C4-2B (cell line): Measurements from ENCODE around the gene ARMH1.

ENCODE experiments used
- H3K27ac ChIP-seq: fragments of 450-650 bp; 2 replicates; pipeline ENCODE4 v1.5.1; 2017
- ZFX ChIP-seq: fragments of 450-650 bp; IDR thresholded peaks from 2 replicates; pipeline ENCODE4 v1.6.1; 2017
- TF ChIP-seq, protein P1 (sequence below): fragments of 450-650 bp; conservative IDR thresholded peaks from 2 replicates; pipeline ENCODE4 v1.5.1; 2017; ENCODE audit warnings: mild to moderate bottlenecking

The ARMH1 gene

DNA sequence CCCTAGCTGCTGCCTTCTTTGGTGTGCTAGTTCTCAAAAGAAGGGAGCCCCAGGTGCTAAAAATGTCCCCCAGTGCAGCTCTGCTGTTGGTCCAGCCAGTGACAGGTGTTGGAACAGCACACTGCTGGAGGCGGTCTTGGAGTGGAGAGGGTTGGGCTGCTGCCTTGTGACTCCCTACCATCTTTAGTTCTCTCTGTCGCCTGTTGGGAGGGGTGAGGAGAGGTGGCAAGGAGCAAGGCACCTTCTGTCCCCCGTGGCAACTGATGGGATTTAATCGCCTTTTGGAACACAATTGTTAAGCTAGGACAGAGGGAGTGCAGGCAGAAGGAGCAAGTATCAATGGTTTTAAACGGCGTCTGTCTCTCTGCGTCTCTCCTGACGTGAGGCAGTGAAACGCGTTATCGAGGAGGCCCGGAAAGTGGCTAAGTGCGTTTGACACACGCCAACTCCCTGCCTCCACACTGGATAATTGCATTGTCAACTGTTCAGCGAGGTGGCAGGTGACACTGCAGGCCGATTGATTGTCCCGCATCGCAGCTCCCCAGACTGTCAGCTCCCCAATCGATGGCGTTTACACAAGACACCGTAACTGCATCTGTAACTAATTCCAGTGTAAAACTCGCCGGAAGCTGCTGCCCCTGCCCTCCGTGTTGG lies 34.2 kb upstream of the ARMH1 start:
- no peak overlapping the region for H3K27ac ChIP-seq
- TF ChIP-seq, protein P1, sequence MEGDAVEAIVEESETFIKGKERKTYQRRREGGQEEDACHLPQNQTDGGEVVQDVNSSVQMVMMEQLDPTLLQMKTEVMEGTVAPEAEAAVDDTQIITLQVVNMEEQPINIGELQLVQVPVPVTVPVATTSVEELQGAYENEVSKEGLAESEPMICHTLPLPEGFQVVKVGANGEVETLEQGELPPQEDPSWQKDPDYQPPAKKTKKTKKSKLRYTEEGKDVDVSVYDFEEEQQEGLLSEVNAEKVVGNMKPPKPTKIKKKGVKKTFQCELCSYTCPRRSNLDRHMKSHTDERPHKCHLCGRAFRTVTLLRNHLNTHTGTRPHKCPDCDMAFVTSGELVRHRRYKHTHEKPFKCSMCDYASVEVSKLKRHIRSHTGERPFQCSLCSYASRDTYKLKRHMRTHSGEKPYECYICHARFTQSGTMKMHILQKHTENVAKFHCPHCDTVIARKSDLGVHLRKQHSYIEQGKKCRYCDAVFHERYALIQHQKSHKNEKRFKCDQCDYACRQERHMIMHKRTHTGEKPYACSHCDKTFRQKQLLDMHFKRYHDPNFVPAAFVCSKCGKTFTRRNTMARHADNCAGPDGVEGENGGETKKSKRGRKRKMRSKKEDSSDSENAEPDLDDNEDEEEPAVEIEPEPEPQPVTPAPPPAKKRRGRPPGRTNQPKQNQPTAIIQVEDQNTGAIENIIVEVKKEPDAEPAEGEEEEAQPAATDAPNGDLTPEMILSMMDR = no peak

GRCh38 chr1:44641126-44642102 lies 33.1 kb upstream of the ARMH1 start:
- TF ChIP-seq ZFX = no peak
- TF ChIP-seq, protein P1 = no peak
- H3K27ac ChIP-seq = no peak overlapping the region

DNA sequence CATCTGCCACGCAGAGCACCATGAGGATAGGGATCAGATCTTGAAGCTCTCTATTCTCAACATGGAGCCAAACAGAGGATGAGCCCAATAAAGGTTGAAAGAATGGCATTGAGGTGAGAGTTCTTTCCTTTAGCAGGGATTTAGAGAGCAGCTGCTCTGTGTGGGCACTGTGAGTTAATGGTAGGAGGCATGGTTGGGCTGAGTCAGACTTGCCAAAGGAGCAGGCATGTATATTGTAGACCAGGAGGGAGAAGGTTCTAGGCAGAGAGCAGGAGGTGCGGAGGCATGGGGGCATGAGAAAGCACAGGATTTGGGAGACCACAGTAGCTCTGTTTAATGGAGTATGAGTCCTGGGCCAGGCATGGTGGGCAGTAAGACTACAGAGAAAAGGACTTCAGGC lies 32.3 kb upstream of the ARMH1 start:
- TF ChIP-seq ZFX = no peak
- TF ChIP-seq, protein P1 = no peak
- no peak overlapping the region for H3K27ac ChIP-seq

GRCh38 chr1:44642925-44643324 lies 31.6 kb upstream of the ARMH1 start:
- TF ChIP-seq, protein P1 = no peak
- TF ChIP-seq ZFX = no peak
- H3K27ac ChIP-seq = no peak overlapping the region

DNA sequence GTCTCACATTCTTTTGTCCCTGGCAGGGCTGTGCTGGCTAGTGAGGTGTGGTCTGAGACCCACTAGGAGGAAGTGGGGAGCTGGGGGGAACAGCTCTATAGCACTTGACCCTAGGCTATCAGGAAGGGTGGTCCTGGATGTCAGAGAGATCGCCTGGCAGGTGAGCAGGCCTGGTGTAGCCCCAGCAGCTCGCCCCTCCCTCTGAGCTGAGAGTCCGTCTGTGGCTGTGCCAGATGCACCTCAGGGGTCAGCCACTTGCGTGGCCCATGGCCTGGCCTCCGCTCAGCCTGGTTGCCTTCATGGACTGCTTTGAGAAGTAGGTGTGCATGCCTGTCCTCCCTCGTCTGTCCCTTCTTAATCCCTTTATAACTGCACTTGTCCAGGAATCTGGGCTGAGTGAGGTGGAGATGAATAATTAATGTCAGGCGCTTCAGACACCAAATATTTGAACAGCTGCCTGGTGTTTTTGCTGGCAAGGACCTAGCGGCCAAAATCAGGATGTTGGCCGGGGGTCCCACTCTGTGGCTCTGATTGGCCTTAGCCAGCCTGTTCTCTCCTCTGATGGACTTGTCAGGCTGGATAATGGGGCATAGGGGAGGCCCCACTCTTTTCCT lies 30.7 kb upstream of the ARMH1 start:
- no peak overlapping the region for H3K27ac ChIP-seq
- TF ChIP-seq ZFX = no peak
- TF ChIP-seq, protein P1 = no peak

GRCh38 chr1:44644806-44645205 lies 29.7 kb upstream of the ARMH1 start:
- no peak overlapping the region for H3K27ac ChIP-seq
- TF ChIP-seq, protein P1 = no peak
- TF ChIP-seq ZFX = no peak
